Measurements from ENCODE around the gene HOXD3.

The HOXD3 gene

GRCh38 chr2:176150584-176151441, 6.3 kb upstream of the HOXD3 start:
- DNase-seq, result no peak

- no peak for DNase-seq
These were observed 5.4 kb upstream of the HOXD3 start, which contains the start of gene HOXD4 for GRCh38 chr2:176151442-176152287. HOXD4 (plus strand) TSS chr2:176151550; CDS start chr2:176151634, 84 bp downstream.

- no peak for DNase-seq
These were observed 4.5 kb upstream of the HOXD3 start for GRCh38 chr2:176152350-176153181.

- DNase-seq, result no peak
These were observed 2.4 kb upstream of the HOXD3 start for GRCh38 chr2:176154576-176155252.

GRCh38 chr2:176155356-176156044, 1.6 kb upstream of the HOXD3 start:
- no peak for DNase-seq

- no peak for DNase-seq
These were observed 753 bp upstream of the HOXD3 start for GRCh38 chr2:176156301-176156806.

- peak; percentile 91 for DNase-seq
These were observed 535 bp downstream of the HOXD3 start for GRCh38 chr2:176157499-176158185.

- DNase-seq, result no peak
These were observed 1.1 kb downstream of the HOXD3 start for GRCh38 chr2:176158186-176158591.

- no peak for DNase-seq
These were observed 2.0 kb downstream of the HOXD3 start for GRCh38 chr2:176158855-176159662.

GRCh38 chr2:176159663-176160250, 2.6 kb downstream of the HOXD3 start:
- DNase-seq, result no peak

GRCh38 chr2:176160251-176160985, 3.3 kb downstream of the HOXD3 start:
- no peak for DNase-seq

GRCh38 chr2:176160986-176161824, 4.1 kb downstream of the HOXD3 start:
- no peak for DNase-seq

GRCh38 chr2:176161825-176162626, 4.9 kb downstream of the HOXD3 start:
- DNase-seq, result no peak

- DNase-seq, result no peak
These were observed 6.0 kb downstream of the HOXD3 start for GRCh38 chr2:176162911-176163671.

GRCh38 chr2:176163672-176164056, 6.6 kb downstream of the HOXD3 start:
- DNase-seq, result no peak

- no peak for DNase-seq
These were observed 7.1 kb downstream of the HOXD3 start for GRCh38 chr2:176164201-176164600.
